ENCODE results near the gene PITPNM1. TPM values are rescaled to one million over a fixed set of nuclear protein-coding genes. Genes with fewer than 3 reads are reported as not detected.

Gene PITPNM1
- total and polyA plus RNA-seq, 2 of the 13 experiments (the other 11 are each of a cell fraction or from before 2014, with no cell fraction given), result 8.2 to 8.5 TPM

- CTCF ChIA-PET (ENCODE audit: low intra/inter-chr PET ratio, low total read pairs), result no interaction called here
- BruUV-seq (replicated peaks), result no TSS peak
- DNase-seq (ENCODE audit: low spot score), result no peak
Observed at GRCh38 chr11:67457453-67457852, 47.7 kb downstream of the PITPNM1 start.

GRCh38 chr11:67456068-67456705 lies 49.0 kb downstream of the PITPNM1 start:
- DNase-seq (ENCODE audit: low spot score) (no peak), ATAC-seq (no peak; the same call in 1 of the 3 replicates), FAIRE-seq (no peak)
- no peak overlapping the region for H3K4me2 ChIP-seq (ENCODE audit: low read depth, low read length)
- no CpG with 5 or more reads among the region's 25 CpGs for WGBS (ENCODE audit: low lambda C conversion rate)
- no peak overlapping the region for H3K4me3 ChIP-seq (replicated peaks in 1 of 3; ENCODE audit: insufficient read depth in 1 of 3, low read depth in 2 of 3, low read length in 3 of 3)
- ChIA-PET POLR2A (interaction anchor here (1.0 kb wide), 1 partner anchor 11 kb away, joined by 5 read pairs; no protein-coding TSS in a partner anchor), CTCF (ENCODE audit: low intra/inter-chr PET ratio, low total read pairs) (no interaction called here)
- peaks cover 16 to 71% of the 10 kb centered on the region in 2 experiments; a peak in 4 of 5 replicates for H3K27me3 ChIP-seq (ENCODE audit: control insufficient read depth in 1 of 2, insufficient read depth in 2 of 2, low read length in 2 of 2)
- no peak overlapping the region for H3K9ac ChIP-seq (ENCODE audit: insufficient read depth, low read depth, low read length)
- H3K79me2 ChIP-seq (ENCODE audit: insufficient read depth, low read length), result no peaks in the 10 kb centered on the region
- H2AFZ ChIP-seq (ENCODE audit: low read length), result no peak overlapping the region
- H3K4me1 ChIP-seq (ENCODE audit: insufficient read depth, low read length), result peaks cover 10% of the 10 kb centered on the region
- BruUV-seq (replicated peaks), result no TSS peak
- no peaks in the 10 kb centered on the region for H3K36me3 ChIP-seq (replicated peaks in 1 of 2; ENCODE audit: control insufficient read depth in 1 of 2, insufficient read depth in 2 of 2, low read length in 2 of 2)
- no peak overlapping the region for H3K27ac ChIP-seq (ENCODE audit: extremely low read length, insufficient read depth, low read length)
- intact Hi-C loops (cut with micrococcal nuclease; ENCODE audit: unreplicated experiment), result no loop called here
- in situ Hi-C loops (cut with HindIII; ENCODE audit: extremely low pct_ligation_motif_present, low pct_unique_long_range_greater_than_20kb), result no loop called here
- TF ChIP-seq SRSF4 (IDR thresholded peaks at IDR 0.05; ENCODE audit: low read depth, low read length, poor library complexity, severe bottlenecking) (no peak), ZNF557 (CRISPR knock-in tag; IDR thresholded peaks at IDR 0.05) (no peak), NRL (CRISPR knock-in tag; IDR thresholded peaks at IDR 0.05; ENCODE audit: borderline replicate concordance) (no peak)
- no peaks in the 10 kb centered on the region for H4K20me1 ChIP-seq (ENCODE audit: insufficient read depth, low read length)
- H3K9me3 ChIP-seq (ENCODE audit: low read length), result no peaks in the 10 kb centered on the region

More at GRCh38 chr11:67457453-67457852, 47.7 kb downstream of the PITPNM1 start:
- Histone ChIP-seq H3K9ac (ENCODE audit: insufficient read depth, low read depth, low read length) (no peak overlapping the region), H3K79me2 (ENCODE audit: insufficient read depth, low read length) (no peaks in the 10 kb centered on the region), H3K9me3 (ENCODE audit: low read length) (no peaks in the 10 kb centered on the region), H2AFZ (ENCODE audit: low read length) (no peak overlapping the region), H3K27me3 (ENCODE audit: control insufficient read depth in 1 of 2, insufficient read depth in 2 of 2, low read length in 2 of 2) (peaks cover 14 to 59% of the 10 kb centered on the region in 2 experiments; a peak in 4 of 5 replicates), H3K27ac (ENCODE audit: extremely low read length, insufficient read depth, low read length) (no peak overlapping the region), H3K4me1 (ENCODE audit: insufficient read depth, low read length) (peaks cover 10% of the 10 kb centered on the region), H3K4me3 (replicated peaks in 1 of 3; ENCODE audit: insufficient read depth in 1 of 3, low read depth in 2 of 3, low read length in 3 of 3) (no peak overlapping the region), H3K36me3 (replicated peaks in 1 of 2; ENCODE audit: control insufficient read depth in 1 of 2, insufficient read depth in 2 of 2, low read length in 2 of 2) (no peaks in the 10 kb centered on the region), H3K4me2 (ENCODE audit: low read depth, low read length) (no peak overlapping the region), H4K20me1 (ENCODE audit: insufficient read depth, low read length) (no peaks in the 10 kb centered on the region)
- TF ChIP-seq MEIS1 (CRISPR knock-in tag; IDR thresholded peaks at IDR 0.05; ENCODE audit: borderline replicate concordance), result no peak
- TF ChIP-seq PLSCR1 (CRISPR knock-in tag; IDR thresholded peaks at IDR 0.05; ENCODE audit: borderline replicate concordance), result no peak
- TF ChIP-seq EED (CRISPR knock-in tag; IDR thresholded peaks at IDR 0.05), result no peak
- TF ChIP-seq ZNF431 (CRISPR knock-in tag; IDR thresholded peaks at IDR 0.05; ENCODE audit: borderline replicate concordance, low read depth), result no peak
- TF ChIP-seq ZNF256 (CRISPR knock-in tag; conservative IDR thresholded peaks at IDR 0.05), result no peak
- no peak for TF ChIP-seq TSC22D2 (CRISPR knock-in tag; IDR thresholded peaks at IDR 0.05; ENCODE audit: borderline replicate concordance)
- TF ChIP-seq HDAC2 (CRISPR knock-in tag; IDR thresholded peaks at IDR 0.05), result no peak
- TF ChIP-seq TEAD2 (CRISPR knock-in tag; IDR thresholded peaks at IDR 0.05), result no peak
- no peak for TF ChIP-seq ELF3 (CRISPR knock-in tag; IDR thresholded peaks at IDR 0.05)
- TF ChIP-seq SUZ12 (IDR thresholded peaks at IDR 0.05; ENCODE audit: low read depth, low read length), result no peak
- TF ChIP-seq HOXA5 (CRISPR knock-in tag; IDR thresholded peaks at IDR 0.05), result no peak
- 73% methylated on average over 9 of the region's 12 CpGs for WGBS (ENCODE audit: low lambda C conversion rate)
- in situ Hi-C loops (cut with HindIII; ENCODE audit: extremely low pct_ligation_motif_present, low pct_unique_long_range_greater_than_20kb) (no loop called here), intact Hi-C loops (cut with micrococcal nuclease; ENCODE audit: unreplicated experiment) (no loop called here)
- ATAC-seq, result no peak
- POLR2A ChIA-PET, result no interaction called here
- FAIRE-seq, result no peak

All from HepG2 (cell line).